HG03469 (cell line): ENCODE data around the gene GFI1B.

Experiments used
- ATAC-seq: cut with Tn5 transposase; IDR thresholded peaks from one replicate; pipeline ENCODE4 v1.9.1; 2021; ENCODE audit warnings: mild to moderate bottlenecking, moderate library complexity, moderate number of reproducible peaks; ENCODE audit not compliant: unreplicated experiment

The GFI1B gene

DNA sequence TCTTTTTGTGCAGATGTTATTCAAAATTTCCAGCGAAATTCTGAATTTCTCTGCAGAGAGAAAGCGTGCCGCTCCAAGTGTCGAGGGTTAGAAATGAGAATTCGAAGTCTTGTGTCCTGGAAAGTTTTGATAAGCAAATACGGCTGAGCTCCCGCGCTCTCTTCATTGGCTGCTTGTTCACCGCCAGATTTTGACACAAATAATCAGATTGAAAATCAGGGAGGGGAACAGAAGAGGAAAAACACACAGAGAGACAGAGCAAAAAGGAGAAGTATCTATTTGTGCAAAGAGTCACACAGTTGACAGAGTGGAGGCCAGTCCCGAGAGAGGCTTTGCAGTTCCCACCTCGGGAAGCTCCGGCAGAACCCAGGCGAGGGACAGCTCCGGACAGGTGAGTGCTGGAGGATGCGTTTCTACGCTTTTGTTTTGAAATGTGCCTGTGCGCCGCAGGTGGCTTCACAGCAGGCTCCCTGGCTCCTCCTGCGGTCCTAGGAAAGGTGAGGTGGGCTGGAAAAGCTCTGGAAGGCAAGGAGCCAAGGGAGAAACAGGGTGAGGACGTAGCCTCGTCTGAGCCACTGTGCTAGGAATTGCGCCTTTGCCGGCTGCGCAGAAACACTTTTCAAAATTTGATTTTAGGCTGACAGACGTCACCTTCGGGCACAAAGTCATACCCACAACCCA is at the start of gene GFI1B:
Gene GFI1B, plus strand, starts transcription at position 244 of the 681 bp plus-strand sequence. CDS start 7,985 bp downstream, outside the sequence.
- no peak for ATAC-seq

DNA sequence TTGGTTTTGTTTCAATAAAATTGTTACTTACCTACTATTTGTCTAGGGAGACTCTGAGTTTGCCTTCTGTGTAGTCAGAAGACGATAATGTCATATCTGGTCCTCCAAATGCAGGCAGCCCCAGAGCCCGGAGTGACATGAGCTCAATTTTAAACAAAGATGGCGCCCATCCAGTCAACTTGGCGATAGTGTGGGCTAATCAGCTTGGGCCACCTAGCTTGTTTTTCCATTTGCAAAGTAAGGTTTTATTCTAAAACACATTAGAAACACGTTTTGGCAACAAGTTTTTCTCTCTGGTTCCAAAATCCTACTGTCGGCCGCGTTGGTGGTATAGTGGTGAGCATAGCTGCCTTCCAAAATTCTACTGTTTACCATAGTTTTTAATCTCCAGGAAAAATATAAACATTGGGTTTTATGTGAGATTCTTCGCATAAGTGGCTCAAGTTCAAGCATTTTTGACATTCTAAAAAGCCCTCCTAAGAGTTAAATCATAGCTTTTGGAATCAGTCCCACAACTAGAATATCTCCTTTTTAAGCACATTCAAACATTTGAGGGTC is 47.2 kb upstream of the GFI1B start:
- ATAC-seq: no peak

- ATAC-seq: no peak
These were observed 43.5 kb upstream of the GFI1B start for GRCh38 chr9:132935026-132935425.

GRCh38 chr9:132937463-132937901 is 41.0 kb upstream of the GFI1B start:
- no peak for ATAC-seq

GRCh38 chr9:132939169-132939568 is 39.3 kb upstream of the GFI1B start:
- no peak for ATAC-seq

GRCh38 chr9:132942541-132943182 is 35.8 kb upstream of the GFI1B start:
- ATAC-seq: no peak

DNA sequence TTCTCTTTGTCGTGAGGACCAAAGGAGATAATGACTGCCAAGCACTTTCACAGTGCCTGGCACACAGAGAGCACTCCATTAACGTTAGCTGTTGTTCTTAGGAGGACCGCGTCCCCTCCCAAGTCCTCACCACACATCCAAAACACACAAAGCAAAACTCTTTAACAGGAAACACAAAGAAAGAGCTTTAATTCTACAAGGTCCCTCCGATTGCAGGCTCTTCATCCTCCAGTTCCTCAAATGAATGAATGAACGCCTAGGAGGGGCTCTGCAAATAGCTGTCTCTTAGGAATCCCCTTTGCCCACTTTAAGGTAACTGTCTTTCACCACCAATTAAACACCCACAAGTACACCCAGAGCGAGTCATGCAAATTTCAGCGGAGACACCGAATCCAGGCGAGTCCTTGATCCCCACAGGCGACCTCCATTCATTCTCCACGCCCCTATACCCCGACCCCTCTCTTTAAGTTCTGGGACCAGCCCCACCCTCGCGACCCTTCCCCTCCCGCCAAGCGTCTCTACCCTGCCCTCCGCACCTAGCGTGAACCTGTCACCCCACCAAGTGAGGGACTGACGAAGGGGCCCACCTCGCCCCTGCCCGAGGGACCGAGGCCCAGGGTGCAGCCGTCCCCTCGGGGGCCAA is 34.7 kb upstream of the GFI1B start:
- no peak for ATAC-seq

- peak; percentile 47 for ATAC-seq
These were observed 34.0 kb upstream of the GFI1B start, which contains the start of gene TSC1 for GRCh38 chr9:132944294-132945185. TSC1 (minus strand) TSS chr9:132944616; CDS start chr9:132928872, 15,744 bp downstream.

DNA sequence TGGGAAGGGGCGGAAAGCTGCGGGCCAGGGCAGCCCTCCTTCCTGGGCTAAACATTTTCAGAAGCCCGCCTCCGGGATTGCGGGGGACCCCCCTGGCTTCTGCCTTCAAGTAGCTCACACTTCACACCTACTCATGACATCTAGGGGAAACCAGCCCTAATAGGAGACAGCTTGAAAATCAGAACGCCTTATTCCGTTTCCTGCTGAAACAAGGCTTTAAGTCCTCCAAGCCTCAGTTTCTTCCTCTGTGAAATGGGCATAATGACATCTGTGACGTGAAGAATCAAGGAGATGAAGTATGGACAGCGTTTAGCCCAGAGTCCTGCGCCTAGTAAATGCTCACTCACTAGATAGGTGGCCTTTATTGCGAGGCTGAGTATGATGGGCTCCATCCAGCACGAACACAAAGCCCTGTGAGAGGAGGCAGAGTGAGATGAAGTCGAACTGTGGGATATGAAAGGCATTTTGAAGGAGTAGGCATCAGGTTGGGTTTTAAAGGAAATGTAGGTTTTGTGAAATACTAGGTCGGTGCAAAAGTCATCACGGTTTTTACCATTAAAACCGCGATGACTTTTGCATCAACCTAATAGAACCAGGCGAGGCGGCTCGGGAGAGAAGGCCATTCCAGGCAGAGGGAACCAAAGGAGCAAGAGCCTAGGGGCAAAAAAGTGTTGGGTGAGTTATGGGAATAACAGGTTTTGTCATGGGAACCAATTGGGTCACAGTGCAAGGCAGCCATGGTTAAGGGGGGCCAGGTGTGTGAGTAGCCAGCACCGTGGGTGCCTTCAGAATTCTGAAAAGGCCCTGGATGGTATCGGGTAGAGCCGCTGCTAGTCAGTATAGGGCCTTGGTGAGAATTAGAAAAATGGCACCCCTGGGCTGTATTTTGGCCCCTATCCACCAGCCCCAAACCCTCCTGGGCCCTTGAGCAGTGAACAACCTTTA is 33.0 kb upstream of the GFI1B start:
- ATAC-seq: no peak

- ATAC-seq: no peak
These were observed 32.3 kb upstream of the GFI1B start for GRCh38 chr9:132946211-132946610.

DNA sequence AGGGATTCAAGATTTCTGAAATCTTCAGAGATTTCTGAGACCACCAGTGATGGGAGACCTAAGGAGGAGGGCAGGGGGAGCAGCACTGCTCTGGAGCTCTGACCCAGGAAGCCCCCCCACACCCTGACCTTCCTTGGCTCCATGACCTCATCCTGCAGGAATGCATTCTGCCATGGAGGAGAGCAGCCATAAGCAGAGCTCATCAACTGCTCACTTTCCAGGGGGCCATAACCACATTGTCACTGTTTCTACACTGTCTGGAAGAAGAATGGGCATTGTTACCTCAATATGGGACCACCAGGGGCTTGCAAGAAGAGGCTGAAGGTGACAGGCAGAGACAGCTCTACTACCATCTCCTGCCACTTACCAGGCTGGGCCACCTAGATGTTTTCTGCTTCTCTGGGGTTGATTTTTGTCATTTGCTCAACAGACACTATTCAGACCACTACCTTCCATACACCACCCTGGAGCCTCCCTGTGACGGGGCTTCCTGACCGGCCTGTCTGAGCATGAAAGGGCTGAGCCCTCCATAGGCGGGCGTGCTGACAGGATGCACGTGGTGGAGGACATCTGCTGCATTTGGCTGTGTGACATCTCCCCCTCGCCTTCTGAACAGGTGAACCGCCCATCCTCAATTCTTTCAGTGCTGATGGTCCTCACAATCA is 31.7 kb upstream of the GFI1B start:
- no peak for ATAC-seq

DNA sequence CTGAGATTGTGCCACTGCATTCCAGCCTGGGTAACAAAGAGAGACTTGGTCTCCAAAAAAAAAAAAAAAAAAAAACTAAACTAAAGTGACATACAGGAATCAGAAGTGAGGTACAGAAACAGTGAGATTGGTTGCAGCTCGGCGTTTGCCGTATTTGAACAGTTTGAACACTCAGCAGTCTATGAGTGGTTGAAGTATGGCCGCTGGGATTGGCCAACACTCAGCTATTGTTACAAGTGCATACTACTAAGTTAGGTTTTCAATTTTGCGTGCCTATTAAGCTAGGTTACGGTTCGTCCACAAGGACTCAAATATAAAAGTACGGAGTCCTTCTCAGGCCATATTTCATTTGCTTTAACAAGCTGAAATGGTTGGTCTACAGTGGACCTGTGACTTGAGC is 30.7 kb upstream of the GFI1B start:
- ATAC-seq: no peak

GRCh38 chr9:132948482-132949050 is 29.9 kb upstream of the GFI1B start:
- no peak for ATAC-seq

GRCh38 chr9:132949709-132950108 is 28.8 kb upstream of the GFI1B start:
- ATAC-seq: no peak

DNA sequence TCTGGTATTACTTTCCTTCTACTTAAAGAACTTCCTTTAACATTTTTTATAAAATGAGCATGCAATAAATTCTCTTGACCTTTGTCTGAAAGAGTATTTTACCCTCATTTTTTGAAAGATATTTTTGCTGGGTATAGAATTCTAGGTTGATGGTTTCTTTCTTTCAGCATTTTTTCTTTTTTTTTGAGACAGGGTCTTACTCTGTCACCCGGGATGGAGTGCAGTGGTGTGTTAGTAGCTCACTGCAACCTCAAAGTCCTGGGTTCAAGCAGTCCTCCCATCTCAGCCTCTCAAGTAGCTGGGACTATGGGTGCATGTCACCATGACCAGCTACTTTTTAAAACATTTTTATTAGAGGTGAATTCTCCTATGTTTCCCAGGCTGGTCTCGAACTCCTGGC is 23.4 kb upstream of the GFI1B start:
- ATAC-seq: no peak

- ATAC-seq: no peak
These were observed 22.7 kb upstream of the GFI1B start for GRCh38 chr9:132955768-132956167.

DNA sequence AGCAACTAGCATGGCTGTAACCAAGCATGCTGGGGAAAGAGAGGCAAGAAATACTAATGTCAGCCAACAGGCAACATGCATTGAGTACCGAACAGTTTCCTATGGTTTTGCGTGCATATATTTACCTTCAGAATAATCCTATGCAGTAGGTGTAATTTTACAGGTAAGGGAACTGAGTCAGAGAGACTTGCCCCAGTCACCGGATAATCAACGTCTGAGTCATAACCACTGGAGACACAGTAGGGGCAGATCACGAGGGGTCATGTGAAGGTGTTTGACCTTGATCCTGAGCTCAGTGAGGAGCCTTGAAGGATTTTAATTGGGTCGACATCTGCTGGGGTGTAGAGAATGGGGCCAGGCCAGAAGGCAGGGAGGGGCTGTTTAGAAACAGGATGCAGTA is 20.7 kb upstream of the GFI1B start:
- ATAC-seq: no peak

GRCh38 chr9:132961002-132961401 is 17.5 kb upstream of the GFI1B start:
- ATAC-seq: no peak

GRCh38 chr9:132965478-132965877 is 13.0 kb upstream of the GFI1B start:
- no peak for ATAC-seq
